ENCODE data around the gene HOXC13.

GRCh38 chr12:53970451-53970850 lies 31.8 kb downstream of the HOXC13 start:
- TF ChIP-seq CTCF (IDR thresholded peaks at IDR 0.05; ENCODE audit: low read depth, low read length, poor library complexity, severe bottlenecking) (no peak), EZH2phosphoT487 (IDR thresholded peaks at IDR 0.05; ENCODE audit: borderline replicate concordance, low read length) (no peak)

Data from DOHH2 (cell line).